HepG2 (cell line): ENCODE data around the gene CCDC154. TPM values are rescaled to one million over a fixed set of nuclear protein-coding genes. Genes with fewer than 3 reads are reported as not detected.

Source experiments
- ASH2L ChIP-seq: fragments of 300-600, 200-600 bp; sonication (generic); IDR thresholded peaks from 2 replicates; pipeline ENCODE4 v1.7.0; 2017; ENCODE audit warnings: low read depth, mild to moderate bottlenecking, moderate library complexity, mixed read lengths, low read length; ENCODE audit not compliant: insufficient read length
- DZIP1 ChIP-seq: sonication (generic); formaldehyde crosslinking; IDR thresholded peaks from 2 replicates; pipeline ENCODE4 v1.5.0; 2020; ENCODE audit warnings: mild to moderate bottlenecking, missing genetic modification reagents
- ERF ChIP-seq: IDR thresholded peaks from 2 replicates; pipeline ENCODE4 v1.6.1; 2018; ENCODE audit warnings: missing biosample characterization, missing genetic modification reagents
- HDAC1 ChIP-seq: sonication (generic); formaldehyde crosslinking; IDR thresholded peaks from 2 replicates; pipeline ENCODE4 v1.5.1; 2020; ENCODE audit warnings: mild to moderate bottlenecking, missing genetic modification reagents
- KMT2A ChIP-seq: sonication (generic); formaldehyde crosslinking; IDR thresholded peaks from 2 replicates; pipeline ENCODE4 v1.4.0; 2020; ENCODE audit warnings: missing genetic modification reagents
- MXD1 ChIP-seq: sonication (generic); formaldehyde crosslinking; IDR thresholded peaks from 2 replicates; pipeline ENCODE4 v1.4.0; 2020; ENCODE audit warnings: mild to moderate bottlenecking, missing genetic modification reagents
- PATZ1 ChIP-seq: sonication (generic); formaldehyde crosslinking; IDR thresholded peaks from 2 replicates; pipeline ENCODE4 v1.4.0; 2020; ENCODE audit warnings: missing genetic modification reagents
- PAXIP1 ChIP-seq: sonication (generic); formaldehyde crosslinking; conservative IDR thresholded peaks from 2 replicates; pipeline ENCODE4 v1.4.0; 2020; ENCODE audit warnings: mild to moderate bottlenecking, missing genetic modification reagents, moderate library complexity
- PITX1 ChIP-seq: sonication (generic); formaldehyde crosslinking; IDR thresholded peaks from 2 replicates; pipeline ENCODE4 v1.5.1; 2020; ENCODE audit warnings: mild to moderate bottlenecking, missing genetic modification reagents
- RAD21 ChIP-seq: fragments of 450-650 bp; formaldehyde crosslinking; IDR thresholded peaks from 2 replicates; pipeline ENCODE4 v1.5.0; 2020; ENCODE audit warnings: mild to moderate bottlenecking
- RXRA ChIP-seq: sonication (generic); formaldehyde crosslinking; IDR thresholded peaks from 2 replicates; pipeline ENCODE4 v1.5.1; 2020; ENCODE audit warnings: missing genetic modification reagents
- SMAD1 ChIP-seq: sonication (generic); formaldehyde crosslinking; IDR thresholded peaks from 2 replicates; pipeline ENCODE4 v1.4.0; 2020; ENCODE audit warnings: missing genetic modification reagents, low read depth, mild to moderate bottlenecking, borderline replicate concordance
- ZBTB10 ChIP-seq: sonication (generic); formaldehyde crosslinking; IDR thresholded peaks from 2 replicates; pipeline ENCODE4 v1.4.0; 2020; ENCODE audit warnings: missing genetic modification reagents, borderline replicate concordance
- ZNF30 ChIP-seq: sonication (generic); formaldehyde crosslinking; IDR thresholded peaks from 2 replicates; pipeline ENCODE4 v1.5.0; 2020; ENCODE audit warnings: mild to moderate bottlenecking, missing genetic modification reagents
- ZNF547 ChIP-seq: sonication (generic); formaldehyde crosslinking; IDR thresholded peaks from 2 replicates; pipeline ENCODE4 v1.5.1; 2020; ENCODE audit warnings: mild to moderate bottlenecking, missing genetic modification reagents
- ZNF674 ChIP-seq: sonication (generic); formaldehyde crosslinking; IDR thresholded peaks from 2 replicates; pipeline ENCODE4 v1.5.0; 2020; ENCODE audit warnings: low read depth, mild to moderate bottlenecking, missing genetic modification reagents
- polyA plus RNA-seq, 8 experiments: library from polyadenylated mRNA; depleted of rRNA in 3 of 8; stranded (reverse) in 7 of 8; unstranded in 1 of 8; fragments of >200 nt; fragmentation: Illumina TruSeq in 4 of 8; extraction: Trizol in 4 of 8; gene quantifications; 2 replicates each; pipeline versions ENCODE4 v1.2.1 to v1.2.3, GENCODE V29; 2011 to 2016; ENCODE audit warnings: low read depth in 4 of 8, missing spikeins in 1 of 8, mixed read lengths in 1 of 8; ENCODE audit not compliant: insufficient read depth in 1 of 8
- total RNA-seq, 5 experiments: library from RNA; depleted of rRNA; stranded (reverse); fragments of >200 nt; fragmentation: Illumina TruSeq; extraction: Trizol; gene quantifications; 2 replicates each; pipeline ENCODE4 v1.2.3, GENCODE V29; 2016; ENCODE audit warnings: low read depth in 1 of 5

CCDC154 gene
- total and polyA plus RNA-seq, 2 of the 13 experiments (the other 11 are each of a cell fraction or from before 2014, with no cell fraction given): 0.92 to 1.5 TPM

GRCh38 chr16:1435921-1436697 lies 8.2 kb downstream of the CCDC154 start (continued):
- TF ChIP-seq MXD1 (CRISPR knock-in tag) (no peak), RXRA (CRISPR knock-in tag) (peak; percentile 46), RAD21 (no peak), HDAC1 (CRISPR knock-in tag) (peak; percentile 50), PITX1 (peak; percentile 28; the same call in 1 of the 2 replicates), DZIP1 (CRISPR knock-in tag) (peak; percentile 68), KMT2A (peak; percentile 47; the same call in 1 of the 2 replicates), ZNF547 (CRISPR knock-in tag) (peak; percentile 25; the same call in 1 of the 2 replicates), ZNF674 (CRISPR knock-in tag) (no peak), ERF (CRISPR knock-in tag) (0 out of 2 replicates have a peak, but pooled peaks have one; percentile 18), ASH2L (peak; percentile 51), PAXIP1 (CRISPR knock-in tag) (peak; percentile 30; the same call in 1 of the 2 replicates), PATZ1 (CRISPR knock-in tag) (peak; percentile 15; the same call in 1 of the 2 replicates), ZBTB10 (CRISPR knock-in tag) (peak; percentile 4; the same call in 1 of the 2 replicates), ZNF30 (0 out of 2 replicates have a peak, but pooled peaks have one; percentile 47), SMAD1 (CRISPR knock-in tag) (no peak)
